RWPE2 (cell line): ENCODE measurements around the gene OR1D5.
"Not testable (repeated sequence)": the region's sequence is repeated elsewhere in the genome, so short reads cannot be mapped to it uniquely, and the experiment has no call there.

Experiments
- ATAC-seq: fragments of 200-7000 bp; cut with Tn5 transposase; 3 replicates; pipeline ENCODE4 v1.9.1; 2021; ENCODE audit warnings: low read depth
- DNase-seq: peaks from one replicate; pipeline ENCODE4 v3.0.0-alpha.2; 2020; ENCODE audit warnings: low spot score
- H3K27ac ChIP-seq: fragments of 450-650 bp; 2 replicates; pipeline ENCODE4 v1.5.1; 2017; ENCODE audit warnings: mild to moderate bottlenecking; ENCODE audit not compliant: poor library complexity, severe bottlenecking
- H3K27me3 ChIP-seq: fragments of 250-450 bp; sonication (Bioruptor Pico); 2 replicates; pipeline ENCODE4 v1.5.1; 2021; ENCODE audit warnings: mild to moderate bottlenecking, moderate library complexity; ENCODE audit not compliant: insufficient read depth, poor library complexity, severe bottlenecking
- H3K36me3 ChIP-seq: fragments of 250-450 bp; sonication (Bioruptor Pico); 2 replicates; pipeline ENCODE4 v1.5.1; 2020; ENCODE audit warnings: low read depth, mild to moderate bottlenecking, moderate library complexity
- H3K4me1 ChIP-seq: fragments of 250-450 bp; sonication (Bioruptor Pico); 2 replicates; pipeline ENCODE4 v1.5.1; 2021; ENCODE audit warnings: mild to moderate bottlenecking, moderate library complexity; ENCODE audit not compliant: insufficient read depth, poor library complexity, severe bottlenecking
- H3K4me3 ChIP-seq: fragments of 250-450 bp; sonication (Bioruptor Pico); 2 replicates; pipeline ENCODE4 v1.5.1; 2021; ENCODE audit warnings: mild to moderate bottlenecking, moderate library complexity; ENCODE audit not compliant: severe bottlenecking
- H3K9me3 ChIP-seq: fragments of 250-450 bp; sonication (Bioruptor Pico); 2 replicates; pipeline ENCODE4 v1.5.1; 2021; ENCODE audit warnings: mild to moderate bottlenecking, moderate library complexity; ENCODE audit not compliant: severe bottlenecking
- TF ChIP-seq, protein P1 (sequence below): fragments of 450-650 bp; IDR thresholded peaks from one replicate; pipeline ENCODE4 v1.5.1; 2017; ENCODE audit warnings: mild to moderate bottlenecking, moderate library complexity; ENCODE audit not compliant: poor library complexity, severe bottlenecking

OR1D5 gene

GRCh38 chr17:3034578-3034920 is 28.9 kb downstream of the OR1D5 start:
- TF ChIP-seq, protein P1, sequence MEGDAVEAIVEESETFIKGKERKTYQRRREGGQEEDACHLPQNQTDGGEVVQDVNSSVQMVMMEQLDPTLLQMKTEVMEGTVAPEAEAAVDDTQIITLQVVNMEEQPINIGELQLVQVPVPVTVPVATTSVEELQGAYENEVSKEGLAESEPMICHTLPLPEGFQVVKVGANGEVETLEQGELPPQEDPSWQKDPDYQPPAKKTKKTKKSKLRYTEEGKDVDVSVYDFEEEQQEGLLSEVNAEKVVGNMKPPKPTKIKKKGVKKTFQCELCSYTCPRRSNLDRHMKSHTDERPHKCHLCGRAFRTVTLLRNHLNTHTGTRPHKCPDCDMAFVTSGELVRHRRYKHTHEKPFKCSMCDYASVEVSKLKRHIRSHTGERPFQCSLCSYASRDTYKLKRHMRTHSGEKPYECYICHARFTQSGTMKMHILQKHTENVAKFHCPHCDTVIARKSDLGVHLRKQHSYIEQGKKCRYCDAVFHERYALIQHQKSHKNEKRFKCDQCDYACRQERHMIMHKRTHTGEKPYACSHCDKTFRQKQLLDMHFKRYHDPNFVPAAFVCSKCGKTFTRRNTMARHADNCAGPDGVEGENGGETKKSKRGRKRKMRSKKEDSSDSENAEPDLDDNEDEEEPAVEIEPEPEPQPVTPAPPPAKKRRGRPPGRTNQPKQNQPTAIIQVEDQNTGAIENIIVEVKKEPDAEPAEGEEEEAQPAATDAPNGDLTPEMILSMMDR = no peak
- H3K27me3 ChIP-seq = no peaks in the 10 kb centered on the region
- ATAC-seq = no peak

DNA sequence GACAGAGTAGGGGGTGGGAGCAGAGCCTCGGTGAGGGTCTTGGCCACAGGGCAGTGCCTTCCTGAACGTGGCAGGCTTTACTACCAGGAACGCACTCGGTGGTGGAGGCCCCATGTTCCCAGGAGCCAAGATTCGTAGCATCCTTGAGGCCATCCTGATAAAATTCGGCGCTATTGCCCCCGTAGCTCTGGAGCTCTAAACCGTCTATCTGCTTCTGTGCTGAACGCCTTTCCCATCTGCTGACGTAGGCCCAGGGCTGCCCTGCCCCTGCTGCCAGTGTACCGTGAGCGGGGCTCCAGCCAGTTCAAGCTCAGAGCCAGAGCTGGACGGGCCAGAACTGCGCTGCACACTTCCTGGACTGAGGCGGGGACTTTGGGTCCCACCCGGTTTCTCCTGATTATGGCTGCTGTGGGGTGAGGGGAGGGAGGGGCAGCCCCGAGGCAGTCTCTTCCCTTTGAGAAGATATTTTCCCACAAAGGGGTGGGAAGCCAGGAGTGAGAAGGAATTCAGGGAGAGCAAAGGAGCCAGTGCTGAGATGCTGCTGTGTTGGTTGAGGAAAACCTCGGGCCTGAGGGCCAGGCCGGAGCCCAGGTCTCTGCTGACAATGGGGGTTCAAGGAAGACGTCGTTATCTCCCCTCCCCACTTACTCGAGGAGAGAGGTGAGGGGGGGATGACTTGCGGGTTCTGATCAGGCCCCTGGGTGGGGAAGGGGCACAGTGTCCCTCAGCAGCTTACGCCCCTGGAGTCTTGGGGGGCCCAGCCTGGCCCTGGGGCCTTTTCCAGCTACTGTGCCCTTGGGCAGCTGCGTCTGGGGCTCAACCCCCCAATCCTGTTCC is 29.4 kb downstream of the OR1D5 start:
- H3K36me3 ChIP-seq = peaks cover 17% of the 10 kb centered on the region
- H3K4me1 ChIP-seq = peaks cover 10% of the 10 kb centered on the region
- TF ChIP-seq, protein P1 = no peak
- H3K4me3 ChIP-seq = no peak overlapping the region
- no peaks in the 10 kb centered on the region for H3K9me3 ChIP-seq
- no peak for ATAC-seq
- DNase-seq = no peak
- no peaks in the 10 kb centered on the region for H3K27me3 ChIP-seq
- no peak overlapping the region for H3K27ac ChIP-seq

More at GRCh38 chr17:3034578-3034920, 28.9 kb downstream of the OR1D5 start:
- H3K36me3 ChIP-seq = peaks cover 11% of the 10 kb centered on the region
- peaks cover 9% of the 10 kb centered on the region for H3K4me1 ChIP-seq
- H3K27ac ChIP-seq = no peak overlapping the region
- DNase-seq = no peak
- H3K4me3 ChIP-seq = no peak overlapping the region
- no peaks in the 10 kb centered on the region for H3K9me3 ChIP-seq

- H3K9me3 ChIP-seq = no peaks in the 10 kb centered on the region
- H3K4me1 ChIP-seq = peaks cover 10% of the 10 kb centered on the region
- H3K27ac ChIP-seq = no peak overlapping the region
- DNase-seq = no peak
- TF ChIP-seq, protein P1 = no peak
- H3K27me3 ChIP-seq = no peaks in the 10 kb centered on the region
- no peak for ATAC-seq
- H3K36me3 ChIP-seq = peaks cover 24% of the 10 kb centered on the region
- H3K4me3 ChIP-seq = no peak overlapping the region
These were observed 30.2 kb downstream of the OR1D5 start for GRCh38 chr17:3033248-3033640.

DNA sequence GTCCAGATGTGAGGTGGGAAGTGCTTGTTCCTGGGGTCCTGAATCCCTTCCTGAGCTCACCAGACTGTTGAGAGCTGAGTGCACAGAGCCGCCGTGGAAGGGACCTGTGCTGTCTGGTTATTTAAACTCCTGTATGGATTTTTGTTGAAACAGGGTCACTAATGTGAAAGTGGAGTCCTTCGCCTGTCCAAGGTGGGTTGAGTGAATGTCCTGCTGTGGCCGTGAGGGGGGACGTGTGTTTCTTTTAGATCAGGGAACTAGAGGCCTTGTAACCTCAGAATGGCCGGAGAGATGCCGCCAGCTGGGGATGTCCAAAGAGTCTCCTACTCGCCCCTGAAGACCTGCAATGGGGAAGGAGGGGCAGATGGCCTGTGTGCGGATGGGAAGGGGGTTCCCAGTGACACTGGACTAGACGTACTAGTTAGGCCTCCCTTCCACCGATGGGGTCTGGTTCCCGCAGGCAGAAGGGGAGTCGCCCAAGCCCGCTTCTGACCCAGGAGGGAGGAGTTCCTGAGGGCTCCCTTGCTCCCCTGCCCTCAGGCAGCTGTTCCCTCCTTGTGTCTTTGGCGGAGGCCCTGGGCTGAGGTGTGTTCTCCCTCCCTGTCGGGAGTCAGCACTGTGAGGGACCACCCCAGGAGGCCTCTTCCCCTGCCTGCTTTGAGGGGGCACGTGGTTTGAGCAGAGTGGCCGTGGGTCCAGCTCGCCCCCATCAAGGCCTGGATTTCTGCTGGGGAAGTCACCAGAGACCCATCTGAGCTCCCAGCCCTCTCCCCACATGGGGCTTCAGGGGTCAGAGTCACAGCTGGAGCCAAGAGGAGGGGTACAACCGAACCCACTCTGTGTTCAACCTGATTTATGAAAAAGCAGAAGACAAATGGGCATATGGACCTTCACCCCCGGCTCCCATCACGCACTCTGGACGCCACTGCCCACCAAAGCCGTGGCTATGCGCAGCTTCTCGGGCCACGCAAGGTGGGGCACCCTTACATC is 30.9 kb downstream of the OR1D5 start:
- H3K27me3 ChIP-seq = no peaks in the 10 kb centered on the region
- H3K4me1 ChIP-seq = peaks cover 10% of the 10 kb centered on the region
- H3K27ac ChIP-seq = no peak overlapping the region
- no peak overlapping the region for H3K4me3 ChIP-seq
- H3K9me3 ChIP-seq = no peaks in the 10 kb centered on the region
- TF ChIP-seq, protein P1 = no peak
- DNase-seq = no peak
- peaks cover 28% of the 10 kb centered on the region for H3K36me3 ChIP-seq
- ATAC-seq = no peak

DNA sequence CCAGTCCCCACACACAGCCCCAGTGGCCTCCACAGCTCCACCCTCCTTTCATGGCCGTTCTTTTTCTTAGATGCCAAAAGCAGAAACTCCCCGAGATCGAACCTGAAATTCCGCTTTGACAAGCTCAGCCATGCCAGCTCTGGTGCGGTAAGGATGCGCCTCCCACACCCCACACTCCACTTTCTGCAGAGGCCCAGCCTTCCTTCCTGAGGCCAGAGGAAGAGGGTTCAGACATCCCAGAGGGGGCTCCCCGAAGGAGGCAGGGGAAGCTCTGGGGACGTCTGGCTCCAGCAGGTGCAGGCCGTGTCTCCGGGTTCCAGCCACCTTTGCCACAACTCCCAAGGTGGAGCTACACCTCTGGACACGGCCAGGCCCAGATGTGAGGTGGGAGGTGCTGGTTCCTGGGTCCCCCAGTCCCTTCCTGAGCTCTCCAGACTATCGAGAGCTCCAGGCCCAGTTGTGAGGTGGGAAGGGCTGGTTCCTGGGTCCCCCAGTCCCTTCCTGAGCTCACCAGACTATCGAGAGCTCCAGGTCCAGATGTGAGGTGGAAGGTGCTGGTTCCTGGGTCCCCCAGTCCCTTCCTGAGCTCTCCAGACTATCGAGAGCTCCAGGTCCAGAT is 32.4 kb downstream of the OR1D5 start:
- Histone ChIP-seq H3K36me3 (peaks cover 28% of the 10 kb centered on the region), H3K4me1 (peaks cover 10% of the 10 kb centered on the region), H3K27ac (peak overlapping the region; percentile 38)
- H3K9me3 ChIP-seq, ATAC-seq, H3K27me3 ChIP-seq, H3K4me3 ChIP-seq: not testable (repeated sequence)
- peak; percentile 36 for DNase-seq
